Calu3 (cell line): ENCODE results near the gene ABCA4. TPM values are rescaled to one million over a fixed set of nuclear protein-coding genes. Genes with fewer than 3 reads are reported as not detected.

ENCODE experiments used
- BruUV-seq: library from RNA; stranded (reverse); fragments of 400-500 nt; replicated peaks from 2 replicates; lab custom pipeline; 2021; lab: Mats Ljungman, UMichigan
- CTCF ChIA-PET: fragments of 300-600 bp; sonication (Branson Sonifier 250); formaldehyde crosslinking; loops from one replicate; lab custom pipeline; 2022; ENCODE audit warnings: antibody characterized with exemption; lab: Charles Lee
- DNase-seq: peaks from one replicate; pipeline ENCODE4 v3.0.0; 2022
- H3K27ac Mint-ChIP-seq: one replicate; pipeline ENCODE4 v1.8.0; 2022; ENCODE audit warnings: mixed read lengths; ENCODE audit not compliant: unreplicated experiment
- H3K27me3 Mint-ChIP-seq: one replicate; pipeline ENCODE4 v1.8.0; 2022; ENCODE audit warnings: mixed read lengths; ENCODE audit not compliant: unreplicated experiment
- H3K36me3 Mint-ChIP-seq: one replicate; pipeline ENCODE4 v1.8.0; 2022; ENCODE audit warnings: mild to moderate bottlenecking, moderate library complexity, mixed read lengths; ENCODE audit not compliant: insufficient read depth, unreplicated experiment
- H3K4me1 Mint-ChIP-seq: one replicate; pipeline ENCODE4 v1.8.0; 2022; ENCODE audit warnings: mild to moderate bottlenecking, low read depth, mixed read lengths; ENCODE audit not compliant: unreplicated experiment
- H3K4me3 Mint-ChIP-seq: one replicate; pipeline ENCODE4 v1.8.0; 2022; ENCODE audit warnings: mild to moderate bottlenecking, low read depth, moderate library complexity, mixed read lengths; ENCODE audit not compliant: unreplicated experiment
- H3K9me3 Mint-ChIP-seq: one replicate; pipeline ENCODE4 v1.8.0; 2022; ENCODE audit warnings: low read depth, mixed read lengths; ENCODE audit not compliant: unreplicated experiment
- intact Hi-C: fragments of 100-400 bp; cut with micrococcal nuclease; formaldehyde crosslinking; loops from one replicate; pipeline ENCODE4 v1.10.0; 2022; ENCODE audit not compliant: unreplicated experiment
- total RNA-seq: library from RNA; stranded (reverse); gene quantifications from 2 replicates; pipeline ENCODE4 v1.2.3, GENCODE V29; 2022
- TF ChIP-seq, protein P1 (sequence below): fragments of 200-600 bp; IDR thresholded peaks from one replicate; pipeline ENCODE4 v1.8.0; 2022; ENCODE audit warnings: antibody characterized with exemption; ENCODE audit not compliant: unreplicated experiment

The ABCA4 gene
- total RNA-seq, 1 experiment from 2014 or later = 0.31 TPM

DNA sequence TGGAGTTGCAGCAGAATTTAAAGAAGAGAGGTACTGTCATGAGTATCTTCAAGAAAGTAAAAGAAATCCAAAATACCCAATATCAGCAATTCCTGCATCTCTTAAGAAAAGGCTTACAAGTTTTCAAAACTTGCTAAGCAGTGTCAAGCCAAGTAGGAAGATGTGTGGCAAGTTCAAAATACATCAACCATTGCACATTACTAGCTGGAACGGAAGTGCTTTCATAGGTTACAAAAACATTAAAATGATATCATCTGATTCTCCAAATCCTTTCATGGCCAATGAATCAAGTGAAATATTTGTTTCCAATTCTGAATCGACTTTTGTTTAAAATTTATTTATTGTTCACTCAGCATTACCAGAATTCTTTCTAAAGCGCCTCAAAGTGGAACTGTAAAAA is 5.7 kb upstream of the ABCA4 start:
- BruUV-seq = no TSS peak
- no peak overlapping the region for H3K4me3 Mint-ChIP-seq
- intact Hi-C loops = no loop called here
- no peaks in the 10 kb centered on the region for H3K9me3 Mint-ChIP-seq
- no peak for DNase-seq
- H3K4me1 Mint-ChIP-seq = peaks cover 6% of the 10 kb centered on the region
- H3K27me3 Mint-ChIP-seq = peaks cover 8% of the 10 kb centered on the region
- TF ChIP-seq, protein P1, sequence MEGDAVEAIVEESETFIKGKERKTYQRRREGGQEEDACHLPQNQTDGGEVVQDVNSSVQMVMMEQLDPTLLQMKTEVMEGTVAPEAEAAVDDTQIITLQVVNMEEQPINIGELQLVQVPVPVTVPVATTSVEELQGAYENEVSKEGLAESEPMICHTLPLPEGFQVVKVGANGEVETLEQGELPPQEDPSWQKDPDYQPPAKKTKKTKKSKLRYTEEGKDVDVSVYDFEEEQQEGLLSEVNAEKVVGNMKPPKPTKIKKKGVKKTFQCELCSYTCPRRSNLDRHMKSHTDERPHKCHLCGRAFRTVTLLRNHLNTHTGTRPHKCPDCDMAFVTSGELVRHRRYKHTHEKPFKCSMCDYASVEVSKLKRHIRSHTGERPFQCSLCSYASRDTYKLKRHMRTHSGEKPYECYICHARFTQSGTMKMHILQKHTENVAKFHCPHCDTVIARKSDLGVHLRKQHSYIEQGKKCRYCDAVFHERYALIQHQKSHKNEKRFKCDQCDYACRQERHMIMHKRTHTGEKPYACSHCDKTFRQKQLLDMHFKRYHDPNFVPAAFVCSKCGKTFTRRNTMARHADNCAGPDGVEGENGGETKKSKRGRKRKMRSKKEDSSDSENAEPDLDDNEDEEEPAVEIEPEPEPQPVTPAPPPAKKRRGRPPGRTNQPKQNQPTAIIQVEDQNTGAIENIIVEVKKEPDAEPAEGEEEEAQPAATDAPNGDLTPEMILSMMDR = no peak
- peaks cover 5% of the 10 kb centered on the region for H3K36me3 Mint-ChIP-seq
- CTCF ChIA-PET = no interaction called here
- H3K27ac Mint-ChIP-seq = no peak overlapping the region

DNA sequence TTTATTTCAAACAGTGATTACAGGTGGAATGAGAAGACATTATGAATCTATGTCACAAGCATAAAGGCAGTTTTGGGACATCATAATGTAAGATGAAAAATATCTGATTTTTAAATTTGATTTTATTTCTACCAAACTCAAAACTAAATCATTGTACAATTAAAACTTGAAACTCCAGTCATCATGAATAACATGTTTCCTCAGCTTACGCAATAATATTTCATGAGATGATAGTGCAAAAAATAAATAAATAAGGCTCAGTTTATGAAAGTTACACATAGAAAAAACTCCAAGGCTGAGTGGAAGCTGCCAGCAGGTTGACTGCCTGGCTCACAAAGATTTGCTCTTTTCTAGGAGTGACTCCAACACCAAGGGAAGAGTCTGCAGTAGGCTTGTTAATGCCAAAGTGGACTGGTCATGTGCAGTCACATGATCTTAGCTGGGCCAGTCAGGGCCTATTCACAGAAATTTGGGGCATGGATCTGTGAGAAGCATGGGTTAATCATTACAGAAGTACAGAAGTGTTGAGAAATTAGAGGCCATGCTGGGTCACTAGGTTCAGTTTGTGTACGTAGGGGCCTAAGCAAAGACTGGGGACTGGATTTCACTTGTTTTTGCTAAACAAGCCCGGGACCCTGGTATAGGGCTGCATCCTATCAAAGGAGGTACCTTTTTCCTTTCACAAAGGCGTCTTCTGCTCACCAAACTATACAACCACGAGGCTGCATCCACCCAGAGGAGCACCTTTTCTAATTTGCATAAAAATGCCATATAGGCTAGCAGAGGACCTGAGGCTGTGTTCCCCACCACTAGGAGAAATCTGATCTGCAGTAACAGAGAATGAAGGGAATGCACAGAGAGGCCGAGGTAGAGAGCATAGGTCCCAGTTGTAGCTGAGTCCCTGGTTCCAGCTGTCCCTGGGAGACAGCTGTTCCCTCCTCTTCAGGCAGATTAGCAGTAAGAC is 4.9 kb upstream of the ABCA4 start:
- H3K9me3 Mint-ChIP-seq = no peaks in the 10 kb centered on the region
- peak overlapping the region; percentile 48 for H3K27ac Mint-ChIP-seq
- H3K4me3 Mint-ChIP-seq = no peak overlapping the region
- H3K4me1 Mint-ChIP-seq = peaks cover 6% of the 10 kb centered on the region
- BruUV-seq = no TSS peak
- H3K36me3 Mint-ChIP-seq = peaks cover 5% of the 10 kb centered on the region
- TF ChIP-seq, protein P1 = no peak
- CTCF ChIA-PET = no interaction called here
- H3K27me3 Mint-ChIP-seq = peaks cover 8% of the 10 kb centered on the region
- intact Hi-C loops = no loop called here
- peak; percentile 6 for DNase-seq

DNA sequence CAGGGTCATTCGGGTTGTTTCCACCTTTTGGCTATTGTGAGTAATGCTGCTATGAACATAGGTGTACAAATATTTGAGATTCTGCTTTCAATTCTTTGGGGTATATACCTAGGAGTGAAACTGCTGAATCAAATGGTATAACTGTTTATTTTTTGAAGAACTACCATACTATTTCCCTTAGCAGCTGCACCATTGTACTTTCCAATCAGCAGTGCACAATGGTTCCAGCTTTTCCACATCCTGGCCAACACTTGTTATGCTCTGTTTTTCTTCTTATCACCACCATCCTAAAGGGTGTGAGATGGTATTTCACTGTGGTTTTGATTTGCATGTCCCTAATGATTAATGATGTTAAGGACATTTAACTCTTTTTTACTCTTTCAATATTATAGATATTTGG is 3.6 kb upstream of the ABCA4 start:
- H3K36me3 Mint-ChIP-seq = peaks cover 5% of the 10 kb centered on the region
- no TSS peak for BruUV-seq
- H3K27ac Mint-ChIP-seq = no peak overlapping the region
- DNase-seq = no peak
- intact Hi-C loops = no loop called here
- TF ChIP-seq, protein P1 = no peak
- CTCF ChIA-PET = no interaction called here
- H3K9me3 Mint-ChIP-seq = no peaks in the 10 kb centered on the region
- peaks cover 6% of the 10 kb centered on the region for H3K4me1 Mint-ChIP-seq
- peaks cover 8% of the 10 kb centered on the region for H3K27me3 Mint-ChIP-seq
- no peak overlapping the region for H3K4me3 Mint-ChIP-seq

DNA sequence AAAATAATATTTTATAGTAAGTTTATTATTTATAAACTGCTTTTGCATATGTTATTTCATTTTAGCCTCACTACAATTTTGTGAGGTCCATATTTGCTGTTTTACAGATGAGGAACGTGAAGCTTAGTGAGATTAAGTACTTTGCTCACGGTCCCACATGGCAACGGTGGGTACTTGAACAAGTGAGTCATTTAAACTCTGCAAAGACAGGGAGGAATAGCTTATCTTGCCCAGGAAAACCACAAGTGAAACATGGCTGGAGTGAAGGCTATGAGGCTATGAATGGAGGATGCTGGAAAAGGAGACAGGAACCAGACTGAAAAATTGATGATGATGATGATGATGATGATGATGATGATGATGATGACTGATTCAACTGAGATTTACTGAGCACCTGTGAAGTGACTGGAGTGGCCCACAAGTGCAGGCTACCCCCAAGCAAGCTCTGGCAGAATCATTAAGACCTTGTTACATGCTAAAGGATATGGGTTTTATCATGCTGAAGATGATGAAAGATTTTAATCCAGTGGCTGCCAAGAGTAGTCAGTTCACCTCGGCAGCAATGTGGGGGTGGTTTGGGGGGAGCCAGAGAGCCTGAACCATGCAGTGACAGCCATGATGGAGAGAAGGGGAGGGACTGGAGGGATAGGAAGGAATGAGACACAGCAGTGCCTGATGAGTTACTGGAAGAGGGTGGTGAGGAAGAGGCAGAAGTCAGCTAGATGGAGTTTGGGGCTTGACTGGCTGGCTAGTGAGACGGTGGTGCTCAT is 1.4 kb upstream of the ABCA4 start:
- TF ChIP-seq, protein P1 = no peak
- H3K4me3 Mint-ChIP-seq = no peak overlapping the region
- intact Hi-C loops = no loop called here
- H3K27ac Mint-ChIP-seq = no peak overlapping the region
- CTCF ChIA-PET = interaction anchor here (0.6 kb wide), 1 partner anchor 343 kb away, joined by 3 read pairs; no protein-coding TSS in a partner anchor
- H3K4me1 Mint-ChIP-seq = peaks cover 15% of the 10 kb centered on the region
- H3K36me3 Mint-ChIP-seq = peaks cover 5% of the 10 kb centered on the region
- H3K9me3 Mint-ChIP-seq = no peaks in the 10 kb centered on the region
- BruUV-seq = no TSS peak
- H3K27me3 Mint-ChIP-seq = peaks cover 8% of the 10 kb centered on the region
- DNase-seq = no peak
